ENCODE data around the gene KRTAP21-2.
"Not testable (repeated sequence)": the region's sequence is repeated elsewhere in the genome, so short reads cannot be mapped to it uniquely, and the experiment has no call there.

Gene KRTAP21-2

DNA sequence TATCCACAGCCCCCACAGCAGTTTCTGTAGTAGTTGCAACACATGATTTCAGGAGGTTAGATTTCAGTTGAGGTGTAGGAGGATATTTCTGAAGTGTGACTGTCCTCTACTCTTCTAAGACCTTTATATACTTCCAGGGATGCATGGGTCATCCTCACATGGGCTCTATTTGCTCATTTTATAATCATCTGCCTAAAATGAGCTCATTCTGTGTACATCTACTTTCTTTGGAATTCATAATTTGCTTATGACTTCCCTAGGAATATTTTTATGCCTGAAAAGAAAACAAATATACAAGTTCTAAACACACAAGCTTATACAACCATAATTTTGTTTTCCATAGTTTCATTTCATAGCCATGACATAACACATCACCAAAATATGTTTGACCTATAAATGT, at the start of gene KRTAP21-2:
Gene KRTAP21-2 (minus strand): TSS at position 101 of the 400 bp plus-strand sequence. CDS start 57 bp downstream, at position 44.
- no peak for DNase-seq

DNA sequence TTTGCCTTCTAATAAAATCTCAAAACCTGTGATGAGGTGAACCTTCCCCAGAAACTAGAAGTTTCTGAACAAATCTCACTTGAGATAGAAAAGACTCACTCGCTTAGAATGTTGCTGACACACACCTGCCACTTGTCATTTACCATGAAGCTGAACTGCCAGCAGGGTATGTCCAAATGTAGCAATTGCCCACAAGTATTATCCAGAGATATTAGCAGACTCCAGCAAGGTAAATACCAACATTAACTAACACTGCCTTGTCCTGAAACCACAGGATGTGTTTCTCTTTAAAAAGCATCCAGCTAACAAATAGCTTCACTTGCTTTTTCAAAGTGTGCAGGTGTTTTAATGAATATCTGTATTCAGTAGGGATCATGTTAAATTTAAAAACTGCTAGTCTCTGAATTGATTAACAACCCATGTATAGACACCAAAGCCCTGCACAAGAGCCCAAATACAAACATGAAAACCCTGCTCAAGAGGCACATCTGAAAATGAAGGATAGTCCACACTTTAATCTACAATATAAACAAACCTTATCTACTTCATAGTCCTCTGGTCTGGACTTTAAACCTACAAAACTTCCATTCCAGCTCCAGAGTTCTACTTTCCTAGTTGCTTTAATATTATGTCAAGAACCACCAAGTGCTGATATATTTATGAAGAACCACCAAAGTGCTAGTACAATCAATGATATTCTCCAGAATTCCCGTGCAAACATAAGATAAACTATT, 46.7 kb upstream of the KRTAP21-2 start:
- DNase-seq, result no peak

- DNase-seq, result no peak
Observed at GRCh38 chr21:30779249-30779648, 32.2 kb upstream of the KRTAP21-2 start.

- no peak for DNase-seq
Observed at GRCh38 chr21:30769724-30770431, 22.8 kb upstream of the KRTAP21-2 start.

DNA sequence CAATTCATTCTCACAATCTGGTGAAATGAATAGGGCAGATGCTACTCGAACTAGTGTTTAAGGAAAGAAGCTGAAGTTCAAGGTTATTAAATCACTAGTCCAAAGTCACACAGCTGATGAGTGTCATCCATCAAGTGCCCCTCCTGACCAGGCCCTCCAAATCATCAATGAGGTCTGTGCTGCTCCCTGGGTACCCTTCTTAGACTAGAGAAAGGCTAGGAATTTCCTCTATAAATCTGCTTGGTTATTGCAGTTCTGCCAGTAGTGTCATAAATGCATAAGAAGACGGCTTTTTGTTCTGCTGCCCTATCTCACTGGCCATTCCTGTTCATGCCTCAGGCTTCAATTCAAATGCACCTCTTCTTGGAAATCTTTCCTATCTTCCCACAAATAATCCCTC, 13.7 kb upstream of the KRTAP21-2 start:
- no peak for DNase-seq

DNA sequence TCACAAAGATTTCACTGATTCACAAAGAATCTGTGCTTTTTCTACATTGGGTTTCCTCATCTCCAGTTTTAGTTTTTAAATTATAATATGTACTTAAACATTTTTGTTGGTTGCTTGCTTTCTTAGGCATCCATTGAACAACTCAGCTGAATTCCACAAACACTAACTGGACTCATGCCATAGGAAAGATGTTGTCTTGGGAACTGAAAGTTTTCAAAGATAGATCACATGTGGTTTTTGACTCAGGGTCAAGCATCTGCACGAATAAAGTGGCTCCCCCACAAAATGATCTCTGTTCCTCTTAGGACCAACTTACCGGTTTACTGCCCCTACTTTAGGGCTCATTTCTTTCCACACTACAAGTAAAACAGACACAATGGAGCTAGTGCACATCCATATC, 11.2 kb upstream of the KRTAP21-2 start:
- DNase-seq, result no peak

DNA sequence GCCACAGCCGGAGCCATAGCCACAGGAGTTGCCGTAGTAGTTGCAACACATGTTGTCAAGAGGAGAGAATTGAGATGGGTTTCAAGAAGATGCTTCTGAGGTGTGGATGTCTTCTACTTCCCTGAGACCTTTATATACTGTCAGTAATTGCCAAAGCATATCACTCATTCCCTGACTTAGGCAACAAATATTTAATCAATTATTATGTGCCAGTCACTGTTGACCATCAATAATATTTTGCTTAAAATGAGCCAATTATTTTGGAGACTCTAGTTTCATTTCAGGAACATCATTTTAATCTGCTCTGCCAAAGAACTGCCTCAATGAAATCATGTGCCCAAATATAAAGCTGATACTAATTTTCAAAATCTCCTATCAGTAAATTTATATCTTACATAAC, 8.3 kb upstream of the KRTAP21-2 start, which contains the start of gene KRTAP21-1:
Gene KRTAP21-1 (minus strand): TSS at position 101 of the 400 bp plus-strand sequence. CDS start 50 bp downstream, at position 51.
- not testable (repeated sequence) for DNase-seq

DNA sequence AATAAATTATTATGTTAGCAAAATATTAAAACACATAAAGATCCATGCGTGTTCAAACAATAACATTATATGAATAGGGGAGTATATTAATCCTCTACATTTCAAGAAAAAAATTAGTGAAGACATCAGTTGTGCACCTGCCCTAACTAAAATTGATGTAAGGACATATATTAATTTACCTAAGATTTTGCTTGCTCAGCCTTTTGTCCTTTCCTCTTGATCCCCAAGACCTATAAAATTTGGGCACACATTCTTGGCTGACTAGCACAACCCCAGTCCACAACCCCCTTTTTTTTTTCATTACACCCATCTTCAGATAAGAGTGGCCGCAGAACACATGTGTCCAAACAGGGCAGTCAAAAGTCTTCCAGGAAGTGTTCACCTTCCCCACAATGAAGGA, 6.6 kb downstream of the KRTAP21-2 start:
- no peak for DNase-seq

GRCh38 chr21:30733026-30733425, 14.0 kb downstream of the KRTAP21-2 start:
- DNase-seq, result no peak

DNA sequence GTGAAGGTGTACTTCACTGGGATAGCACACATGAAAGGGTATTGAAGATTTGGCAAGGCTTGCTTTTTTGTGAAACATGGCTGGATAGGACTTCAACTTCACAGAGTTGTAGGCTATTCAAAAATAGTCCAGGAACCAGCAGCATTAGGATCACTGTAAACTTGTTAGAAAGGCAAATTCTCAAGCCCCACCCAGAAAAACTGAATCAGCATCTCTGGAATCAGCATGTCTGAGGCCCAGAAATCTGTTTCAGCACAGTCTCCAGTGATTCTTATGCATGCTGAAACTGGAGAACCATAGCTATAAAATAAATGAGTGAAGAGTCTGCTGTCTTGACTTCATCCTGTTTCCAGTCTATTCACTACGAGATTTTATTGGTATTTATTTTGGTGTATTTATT, 20.3 kb downstream of the KRTAP21-2 start:
- no peak for DNase-seq

DNA sequence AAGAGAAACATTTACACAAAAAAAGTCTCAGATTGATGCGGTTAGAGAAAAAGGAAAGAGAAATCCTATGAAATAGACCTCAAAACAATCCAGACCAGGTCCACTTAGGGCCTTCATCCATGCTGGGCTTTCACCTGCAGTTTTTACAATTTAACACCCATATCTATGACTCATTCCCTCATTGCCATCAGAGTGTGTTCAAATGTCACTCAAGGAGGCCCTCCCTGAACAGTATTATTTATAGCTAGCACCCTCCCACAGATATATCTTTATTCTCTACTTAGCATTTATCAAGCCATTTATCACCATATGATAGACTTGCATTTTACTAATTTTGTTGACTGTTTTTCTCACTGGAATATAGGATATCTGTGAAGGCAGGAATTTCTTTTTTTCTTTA, 27.7 kb downstream of the KRTAP21-2 start:
- DNase-seq, result no peak

GRCh38 chr21:30718239-30718909, 28.7 kb downstream of the KRTAP21-2 start, which contains the start of gene KRTAP21-3:
Gene KRTAP21-3 (minus strand): TSS chr21:30718777. CDS start chr21:30718759, 18 bp downstream.
- no peak for DNase-seq

DNA sequence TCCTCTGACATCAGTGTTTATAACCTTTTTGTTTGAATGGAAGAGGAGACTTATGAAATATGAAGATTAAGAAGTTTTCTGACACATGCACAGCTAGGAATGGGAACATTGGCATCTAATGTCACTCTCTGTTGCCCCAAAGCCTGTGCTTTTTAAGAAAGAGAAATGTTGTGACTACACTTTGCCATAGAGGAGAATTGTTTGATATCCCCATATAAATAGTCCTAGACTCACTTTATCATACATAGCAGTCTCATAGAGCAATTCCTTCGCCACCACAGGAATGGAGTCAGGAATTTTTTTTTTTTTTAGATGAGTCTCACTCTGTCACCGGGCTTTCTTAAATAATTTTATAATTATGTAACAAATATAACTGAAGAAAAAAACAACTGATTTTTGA, 30.0 kb downstream of the KRTAP21-2 start:
- DNase-seq, result no peak

DNA sequence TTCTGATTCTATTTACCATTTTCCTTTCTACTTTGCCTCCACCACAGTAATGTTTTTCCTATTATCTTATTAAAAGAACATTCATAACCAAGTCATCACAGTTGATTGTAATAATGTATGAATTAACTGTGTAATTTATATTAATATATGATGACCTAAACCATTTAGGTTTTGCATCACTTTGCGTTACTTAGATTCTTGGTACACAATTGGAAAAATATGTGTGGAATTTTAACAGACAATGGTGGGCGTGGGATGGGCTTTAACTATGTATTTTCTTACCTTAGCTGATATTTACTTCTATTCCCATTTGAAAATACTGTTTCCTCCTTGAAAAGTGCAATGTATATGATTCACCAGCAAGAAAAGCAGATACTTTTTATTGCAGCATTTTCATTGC, 32.1 kb downstream of the KRTAP21-2 start:
- no peak for DNase-seq

GRCh38 chr21:30714456-30714855, 32.6 kb downstream of the KRTAP21-2 start:
- no peak for DNase-seq

GRCh38 chr21:30713766-30714165, 33.3 kb downstream of the KRTAP21-2 start:
- DNase-seq, result no peak

GRCh38 chr21:30710499-30710898, 36.6 kb downstream of the KRTAP21-2 start:
- no peak for DNase-seq

DNA sequence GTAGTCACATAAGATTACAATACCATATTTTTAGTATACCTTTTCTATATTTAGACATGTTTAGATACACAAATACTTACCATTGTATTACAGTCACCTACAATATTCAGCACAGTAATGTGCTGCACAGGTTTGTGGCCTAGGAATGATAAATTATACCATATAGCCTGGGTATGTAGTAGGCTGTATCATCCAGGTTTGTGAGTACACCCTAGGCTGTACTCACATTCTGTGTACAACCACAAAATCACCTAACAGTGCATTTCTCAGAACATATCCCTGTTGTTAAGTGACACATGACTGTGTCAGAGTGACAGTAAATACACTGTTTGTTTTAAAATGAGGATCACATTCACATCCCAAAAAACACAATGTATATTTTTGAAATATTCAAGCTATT, 39.6 kb downstream of the KRTAP21-2 start:
- DNase-seq, result no peak
